DMS 273 treated with DMSO at 0.1 percent for 48 hours (cell line): ENCODE measurements around the gene ITGA2.

ENCODE experiments used
- DNase-seq: peaks from one replicate; lab custom pipeline; 2025; lab: John Stamatoyannopoulos, UW

The ITGA2 gene

GRCh38 chr5:53017794-53018391 lies 28.7 kb downstream of the ITGA2 start:
- DNase-seq: no peak

GRCh38 chr5:53019320-53019719 lies 30.2 kb downstream of the ITGA2 start:
- no peak for DNase-seq

- no peak for DNase-seq
Measured at GRCh38 chr5:53022930-53023511, 33.9 kb downstream of the ITGA2 start.

GRCh38 chr5:53023969-53024368 lies 34.8 kb downstream of the ITGA2 start:
- DNase-seq: no peak

GRCh38 chr5:53024535-53024934 lies 35.4 kb downstream of the ITGA2 start:
- no peak for DNase-seq

GRCh38 chr5:53025487-53025886 lies 36.3 kb downstream of the ITGA2 start:
- no peak for DNase-seq

GRCh38 chr5:53027913-53028312 lies 38.8 kb downstream of the ITGA2 start:
- no peak for DNase-seq

- no peak for DNase-seq
Measured at GRCh38 chr5:53029608-53030007, 40.5 kb downstream of the ITGA2 start.

GRCh38 chr5:53030893-53031292 lies 41.7 kb downstream of the ITGA2 start:
- no peak for DNase-seq

DNA sequence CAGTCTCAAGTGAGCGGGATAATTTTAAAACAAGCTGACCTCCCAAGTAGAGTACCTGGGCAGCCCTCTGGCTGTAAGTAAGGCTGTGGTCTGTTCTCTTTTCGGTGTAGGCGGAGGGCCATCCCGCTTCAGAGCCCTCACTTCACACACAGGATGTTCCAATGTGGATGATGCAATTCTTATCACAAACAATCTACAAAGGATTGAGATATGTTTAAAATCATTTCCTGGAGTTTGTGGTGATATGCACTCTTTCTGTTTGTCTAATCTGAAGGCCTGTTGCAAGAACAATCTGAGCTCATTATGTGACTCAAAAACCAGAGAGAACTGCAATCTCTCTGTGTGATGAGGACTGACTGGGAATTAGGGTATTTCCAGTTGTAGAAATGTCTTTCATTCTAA lies 42.5 kb downstream of the ITGA2 start:
- DNase-seq: no peak

DNA sequence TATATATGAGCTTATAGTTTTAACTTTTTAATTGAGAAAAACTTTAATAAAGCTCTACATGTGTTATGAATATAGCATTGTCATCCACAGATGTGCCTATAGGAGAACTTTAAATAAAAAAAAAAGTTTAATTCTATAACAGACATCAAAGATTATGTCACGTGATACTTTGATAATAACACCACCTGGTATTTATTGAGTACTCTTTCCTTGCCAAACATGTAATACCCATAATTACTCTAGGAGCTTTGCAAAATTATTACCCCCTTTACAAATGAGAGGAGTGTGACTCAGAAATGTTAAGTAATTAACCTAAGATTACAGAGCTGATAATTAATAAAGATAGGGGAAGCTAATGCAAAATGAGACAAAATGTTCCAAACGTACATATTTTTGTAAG lies 43.0 kb downstream of the ITGA2 start:
- DNase-seq: no peak

DNA sequence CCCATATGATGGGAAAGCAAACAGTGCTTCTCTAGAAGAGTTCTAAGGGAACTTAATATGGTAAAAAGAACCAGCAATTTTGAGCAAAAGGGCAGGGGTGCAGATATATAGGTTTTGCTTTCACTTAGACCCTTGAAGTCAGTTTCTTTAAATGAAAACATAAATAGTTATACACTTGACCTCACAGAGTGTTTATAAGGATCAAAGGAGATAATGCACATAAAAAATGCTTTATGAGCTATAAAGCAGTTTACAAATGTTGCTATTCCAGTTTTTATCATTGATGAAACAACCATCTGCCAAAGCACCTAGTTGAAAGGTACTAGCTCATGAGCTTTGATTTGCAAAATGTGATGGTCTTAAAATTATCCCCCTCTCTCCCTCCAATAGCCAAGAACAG lies 45.7 kb downstream of the ITGA2 start:
- no peak for DNase-seq

DNA sequence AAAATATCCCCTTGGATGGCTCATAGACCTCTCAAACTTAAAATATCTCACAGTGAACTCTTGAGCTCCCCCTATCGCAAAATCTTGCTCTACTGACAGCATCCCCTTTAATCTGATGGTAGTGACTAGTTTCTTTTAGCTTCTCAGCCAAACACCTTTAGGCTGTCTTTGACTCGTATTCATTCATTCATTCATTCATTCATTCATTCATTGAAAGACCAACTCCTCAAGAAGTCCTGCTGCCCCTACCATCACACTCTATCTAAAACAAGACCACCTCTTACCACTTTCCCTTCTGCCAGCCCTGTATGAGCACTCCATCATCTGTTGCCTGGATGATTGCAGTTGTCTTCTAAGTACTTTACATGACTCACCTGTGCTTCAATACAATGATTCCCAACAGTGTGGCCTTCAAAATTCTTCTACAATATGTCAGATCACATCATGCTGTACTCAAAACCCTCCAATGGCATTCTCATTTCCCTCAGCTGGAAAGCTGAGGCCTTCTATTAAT lies 46.8 kb downstream of the ITGA2 start:
- no peak for DNase-seq

GRCh38 chr5:53037141-53037859 lies 48.1 kb downstream of the ITGA2 start:
- no peak for DNase-seq

GRCh38 chr5:53038196-53038847 lies 49.2 kb downstream of the ITGA2 start:
- DNase-seq: no peak

GRCh38 chr5:53039855-53040254 lies 50.7 kb downstream of the ITGA2 start:
- DNase-seq: no peak

- no peak for DNase-seq
Measured at GRCh38 chr5:53041071-53041692, 52.0 kb downstream of the ITGA2 start.

DNA sequence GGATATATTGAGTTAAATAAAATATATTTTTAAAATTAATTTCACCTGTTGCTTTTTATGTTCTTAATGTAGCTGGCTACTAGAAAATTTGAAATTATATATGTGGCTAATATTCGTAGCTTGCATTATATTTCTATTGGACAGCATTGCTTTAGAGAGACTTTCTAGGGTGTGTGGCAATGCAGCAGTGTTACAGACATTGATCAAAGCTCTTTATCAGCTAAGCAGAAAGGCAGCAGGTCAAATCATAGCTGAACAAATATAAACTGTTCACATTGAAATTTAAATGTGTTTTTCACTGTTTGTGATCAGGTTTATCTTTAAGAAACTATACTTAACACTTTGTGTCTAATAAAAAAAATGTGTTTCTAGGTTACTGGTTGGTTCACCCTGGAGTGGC lies 52.6 kb downstream of the ITGA2 start:
- DNase-seq: no peak

- DNase-seq: no peak
Measured at GRCh38 chr5:53045263-53045662, 56.1 kb downstream of the ITGA2 start.

DNA sequence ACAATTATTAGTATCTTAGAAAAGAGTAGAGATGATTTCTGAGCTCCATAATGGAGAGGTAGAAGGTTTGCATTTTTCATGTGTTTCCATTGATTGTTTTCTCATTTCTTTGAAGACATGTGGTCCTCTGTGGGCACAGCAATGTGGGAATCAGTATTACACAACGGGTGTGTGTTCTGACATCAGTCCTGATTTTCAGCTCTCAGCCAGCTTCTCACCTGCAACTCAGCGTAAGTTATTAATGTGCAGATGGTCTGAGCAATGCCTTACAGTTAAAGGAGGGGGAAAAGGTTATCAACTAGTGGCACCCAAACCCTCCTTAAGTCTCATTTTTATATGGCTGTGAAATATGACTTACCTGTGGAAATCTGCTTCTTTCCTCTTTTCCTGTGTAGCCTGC lies 59.1 kb downstream of the ITGA2 start:
- DNase-seq: no peak

GRCh38 chr5:53052499-53052898 lies 63.3 kb downstream of the ITGA2 start:
- DNase-seq: no peak

DNA sequence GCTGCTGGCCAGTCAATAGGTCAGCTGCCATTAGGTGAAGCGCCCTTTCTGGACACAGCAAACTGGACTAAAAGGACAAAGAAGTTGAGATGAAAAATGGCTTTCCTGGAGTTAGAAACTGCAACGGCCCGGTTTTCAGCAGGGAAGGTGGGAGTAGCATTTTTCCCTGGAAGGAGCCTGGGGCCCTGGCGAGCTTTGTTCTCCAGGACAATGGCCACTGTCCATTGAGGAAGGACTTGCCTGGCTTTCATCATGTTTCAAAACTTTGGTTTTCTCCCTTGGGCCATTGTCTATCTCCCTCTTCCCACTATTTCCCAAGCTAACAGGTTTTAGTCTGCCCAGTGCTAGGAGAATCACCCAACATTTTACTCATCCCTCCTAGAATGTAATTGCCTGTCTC lies 64.2 kb downstream of the ITGA2 start:
- no peak for DNase-seq
